Stomach (tissue), 4 donors: ENCODE data around the gene ADAM8.
"Not testable (repeated sequence)": the region's sequence is repeated elsewhere in the genome, so short reads cannot be mapped to it uniquely, and the experiment has no call there.

ENCODE experiments used
- CTCF ChIP-seq, 7 experiments: fragments of 450-650 bp in 4 of 7; fragments of 200-600 bp in 3 of 7; sonication (generic) in 3 of 7; IDR thresholded peaks; one replicate each; pipeline ENCODE4 v1.5.1; 2016 to 2019; ENCODE audit warnings: antibody characterized with exemption in 7 of 7, control low read depth in 2 of 7, mild to moderate bottlenecking in 1 of 7
- EP300 ChIP-seq: sonication (generic); formaldehyde crosslinking; IDR thresholded peaks from one replicate; pipeline ENCODE4 v1.6.1; 2017; ENCODE audit warnings: antibody characterized with exemption
- POLR2A ChIP-seq, 4 donors: fragments of 450-650 bp; IDR thresholded peaks; one replicate each; pipeline ENCODE4 v1.6.1; 2016; ENCODE audit warnings: antibody characterized with exemption in 4 of 4, control low read depth in 2 of 4, mild to moderate bottlenecking in 1 of 4, moderate library complexity in 1 of 4

- TF ChIP-seq CTCF (IDR thresholded peaks at IDR 0.05); EP300; POLR2A (IDR thresholded peaks at IDR 0.05): not testable (repeated sequence)
Measured at GRCh38 chr10:133320852-133321422, 44.3 kb upstream of the ADAM8 start.
